ENCODE results near the gene MRPL20. TPM values are rescaled to one million over a fixed set of nuclear protein-coding genes. Genes with fewer than 3 reads are reported as not detected.

Gene MRPL20
- total and polyA plus RNA-seq, 9 of the 15 experiments (the other 6 are each of a cell fraction or from before 2014, with no cell fraction given): 180 to 671 (median 229) TPM

- Histone ChIP-seq H3K4me1 (replicated peaks in 1 of 2; ENCODE audit: control insufficient read depth in 2 of 2, insufficient read depth in 2 of 2, low read length in 2 of 2) (peaks cover 19 to 46% of the 10 kb centered on the region in 2 experiments), H3K4me3 (peak overlapping the region; percentile 100), H3K9me3 (replicated peaks; ENCODE audit: control insufficient read depth, insufficient read depth, low read depth, low read length) (no peaks in the 10 kb centered on the region), H3K9ac (ENCODE audit: insufficient read depth in 1 of 2, low read depth in 2 of 2, low read length in 2 of 2) (peak overlapping the region; percentile 96 to 100), H3K9me1 (ENCODE audit: control insufficient read depth, insufficient read depth, low read length) (peaks cover 8% of the 10 kb centered on the region), H3K4me2 (ENCODE audit: insufficient read depth, low read length) (peak overlapping the region; percentile 98), H4K20me1 (replicated peaks; ENCODE audit: control insufficient read depth, insufficient read depth, low read length) (peaks cover 14% of the 10 kb centered on the region), H3K79me2 (ENCODE audit: control insufficient read depth, insufficient read depth, low read length) (peaks cover 80% of the 10 kb centered on the region), H2AFZ (ENCODE audit: low read depth, low read length) (peak overlapping the region; percentile 58; the same call in 1 of the 2 replicates), H3K36me3 (ENCODE audit: control insufficient read depth, insufficient read depth, low read length) (peaks cover 78% of the 10 kb centered on the region), H3K27me3 (ENCODE audit: control insufficient read depth in 2 of 2, insufficient read depth in 2 of 2, low read length in 2 of 2) (no peaks in the 10 kb centered on the region), H3K27ac (ENCODE audit: extremely low read depth, low read depth, low read length) (peak overlapping the region; percentile 98)
- POLR2A ChIA-PET: interaction anchor here (1.1 to 5.2 kb wide), 6 partner anchors 9 to 113 kb away, joined by 3 to 58 read pairs (median 16); partner anchors contain the start of genes ANKRD65, AURKAIP1 and MRPL20
- ATAC-seq (peak; percentile 11), FAIRE-seq (peak; percentile 88), DNase-seq (ENCODE audit: extremely low read depth in 1 of 4, low spot score in 3 of 4) (peak in 3 of 4 experiments; percentile 39 to 83 (median 63))
- 26% methylated on average over 19 of the region's 19 CpGs for WGBS (ENCODE audit: insufficient coverage, low coverage, missing lambda C conversion rate)
- TSS peak; percentile 63 for BruUV-seq (replicated peaks)
- in situ Hi-C loops (cut with MboI): no loop called here
- CTCF ChIA-PET (ENCODE audit: low intra/inter-chr PET ratio): interaction anchor here (0.6 to 1.4 kb wide), 2 partner anchors 43 to 46 kb away, joined by 3 read pairs; no protein-coding TSS in a partner anchor
- intact Hi-C loops (cut with micrococcal nuclease): loop anchor here (1.0 to 10.0 kb wide), 2 partner anchors 23 to 117 kb away; partner anchors contain the start of genes ATAD3A and AURKAIP1
- peak; percentile 41; the same call in 1 of the 2 replicates for TF ChIP-seq LCOR (CRISPR knock-in tag; IDR thresholded peaks at IDR 0.05)
- TF ChIP-seq HCFC1 (IDR thresholded peaks at IDR 0.05; ENCODE audit: low read depth, low read length): peak; percentile 18; the same call in 1 of the 2 replicates
- no peak for TF ChIP-seq BACH1 (tag; IDR thresholded peaks at IDR 0.05)
- TF ChIP-seq, protein P1, sequence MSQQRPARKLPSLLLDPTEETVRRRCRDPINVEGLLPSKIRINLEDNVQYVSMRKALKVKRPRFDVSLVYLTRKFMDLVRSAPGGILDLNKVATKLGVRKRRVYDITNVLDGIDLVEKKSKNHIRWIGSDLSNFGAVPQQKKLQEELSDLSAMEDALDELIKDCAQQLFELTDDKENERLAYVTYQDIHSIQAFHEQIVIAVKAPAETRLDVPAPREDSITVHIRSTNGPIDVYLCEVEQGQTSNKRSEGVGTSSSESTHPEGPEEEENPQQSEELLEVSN (IDR thresholded peaks at IDR 0.05; ENCODE audit: borderline replicate concordance in 1 of 2, extremely low read depth in 1 of 2, insufficient read depth in 1 of 2, insufficient read length in 1 of 2, low read depth in 1 of 2, low read length in 1 of 2, poor library complexity in 1 of 2, severe bottlenecking in 1 of 2): peak in 1 of 2 experiments; percentile 43
- TF ChIP-seq ZNF175 (CRISPR knock-in tag; IDR thresholded peaks at IDR 0.05; ENCODE audit: low read depth): no peak
- TF ChIP-seq UBTF (IDR thresholded peaks at IDR 0.05; ENCODE audit: borderline replicate concordance in 1 of 2, low read depth in 2 of 2, low read length in 2 of 2): 0 out of 4 replicates have a peak, but pooled peaks of 1 of the 2 experiments have one; percentile 46
- TF ChIP-seq CBFA2T3 (IDR thresholded peaks at IDR 0.05): peak; percentile 66
- no peak for TF ChIP-seq PYGO2 (tag; IDR thresholded peaks at IDR 0.05)
- TF ChIP-seq, protein P2, sequence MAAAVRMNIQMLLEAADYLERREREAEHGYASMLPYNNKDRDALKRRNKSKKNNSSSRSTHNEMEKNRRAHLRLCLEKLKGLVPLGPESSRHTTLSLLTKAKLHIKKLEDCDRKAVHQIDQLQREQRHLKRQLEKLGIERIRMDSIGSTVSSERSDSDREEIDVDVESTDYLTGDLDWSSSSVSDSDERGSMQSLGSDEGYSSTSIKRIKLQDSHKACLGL (CRISPR knock-in tag; IDR thresholded peaks at IDR 0.05; ENCODE audit: borderline replicate concordance, poor library complexity, severe bottlenecking): peak; percentile 40
- no peak for TF ChIP-seq ZNF3 (CRISPR knock-in tag; IDR thresholded peaks at IDR 0.05)
- TF ChIP-seq NR1H2 (CRISPR knock-in tag; IDR thresholded peaks at IDR 0.05): no peak
- TF ChIP-seq ZNF347 (CRISPR knock-in tag; IDR thresholded peaks at IDR 0.05; ENCODE audit: low read depth): no peak
- TF ChIP-seq ZNF668 (CRISPR knock-in tag; IDR thresholded peaks at IDR 0.05): no peak
- TF ChIP-seq STAT5A (IDR thresholded peaks at IDR 0.05; ENCODE audit: borderline replicate concordance, low read length): no peak
- TF ChIP-seq HDAC2 (IDR thresholded peaks at IDR 0.05): 0 out of 2 replicates have a peak, but pooled peaks have one; percentile 69
- 0 out of 2 replicates have a peak, but pooled peaks have one; percentile 8 for TF ChIP-seq TAL1 (IDR thresholded peaks at IDR 0.05)
- no peak for TF ChIP-seq SMAD2 (IDR thresholded peaks at IDR 0.05; ENCODE audit: low read depth, low read length)
Measured at GRCh38 chr1:1397839-1398523, 9.1 kb downstream of the MRPL20 start.
